ENCODE measurements around the gene SNW1. TPM values are rescaled to one million over a fixed set of nuclear protein-coding genes. Genes with fewer than 3 reads are reported as not detected.

Gene SNW1
- total RNA-seq, 1 experiment from 2014 or later: 92.1 TPM

GRCh38 chr14:77717608-77718305 lies 43.2 kb downstream of the SNW1 start:
- peak overlapping the region; percentile 15; the same call in 1 of the 2 replicates for H3K27ac Mint-ChIP-seq
- peaks cover 69% of the 10 kb centered on the region for H3K36me3 Mint-ChIP-seq
- ATAC-seq (no peak), DNase-seq (ENCODE audit: low spot score) (no peak)
- H3K4me1 Mint-ChIP-seq: no peaks in the 10 kb centered on the region
- peak; percentile 50; the same call in 1 of the 2 replicates for TF ChIP-seq AR (CRISPR knock-in tag; IDR thresholded peaks at IDR 0.05)
- TF ChIP-seq PREB (CRISPR knock-in tag; IDR thresholded peaks at IDR 0.05; ENCODE audit: borderline replicate concordance): no peak
- no peak for TF ChIP-seq CDX4 (CRISPR knock-in tag; IDR thresholded peaks at IDR 0.05; ENCODE audit: borderline replicate concordance)
- TF ChIP-seq CREM (CRISPR knock-in tag; IDR thresholded peaks at IDR 0.05): no peak
- no peak for TF ChIP-seq JUN (CRISPR knock-in tag; IDR thresholded peaks at IDR 0.05)
- no peak overlapping the region for H3K4me3 Mint-ChIP-seq
- ChIA-PET POLR2A (interaction anchor here (0.6 kb wide), 1 partner anchor 1886 kb away, joined by 3 read pairs; no protein-coding TSS in a partner anchor), CTCF (interaction anchor here (0.6 kb wide), 1 partner anchor 879 kb away, joined by 3 read pairs; no protein-coding TSS in a partner anchor)
- no peaks in the 10 kb centered on the region for H3K27me3 Mint-ChIP-seq (ENCODE audit: low read depth)
- H3K9me3 Mint-ChIP-seq: no peaks in the 10 kb centered on the region

- ChIA-PET CTCF (no interaction called here), POLR2A (no interaction called here)
- H3K36me3 Mint-ChIP-seq: peaks cover 70% of the 10 kb centered on the region
- H3K27me3 Mint-ChIP-seq (ENCODE audit: low read depth): no peaks in the 10 kb centered on the region
- H3K9me3 Mint-ChIP-seq: no peaks in the 10 kb centered on the region
- peaks cover 3% of the 10 kb centered on the region; the same call in 1 of the 2 replicates for H3K4me1 Mint-ChIP-seq
- no peak for TF ChIP-seq GTF2I (CRISPR knock-in tag; conservative IDR thresholded peaks at IDR 0.05)
- no peak for TF ChIP-seq TP53 (CRISPR knock-in tag; IDR thresholded peaks at IDR 0.05)
- no peak for TF ChIP-seq ZMAT4 (CRISPR knock-in tag; IDR thresholded peaks at IDR 0.05)
- TF ChIP-seq ESRRA (CRISPR knock-in tag; IDR thresholded peaks at IDR 0.05; ENCODE audit: borderline replicate concordance): no peak
- no peak for TF ChIP-seq NR3C1 (CRISPR knock-in tag; conservative IDR thresholded peaks at IDR 0.05; ENCODE audit: low read depth)
- TF ChIP-seq JAZF1 (CRISPR knock-in tag; IDR thresholded peaks at IDR 0.05): no peak
- TF ChIP-seq EMX1 (CRISPR knock-in tag; IDR thresholded peaks at IDR 0.05): no peak
- TF ChIP-seq FOXK1 (CRISPR knock-in tag; IDR thresholded peaks at IDR 0.05): no peak
- no peak for TF ChIP-seq ZSCAN18 (CRISPR knock-in tag; IDR thresholded peaks at IDR 0.05)
- H3K27ac Mint-ChIP-seq: peak overlapping the region; percentile 64
- no peak for ATAC-seq
- H3K4me3 Mint-ChIP-seq: no peak overlapping the region
- no peak for DNase-seq (ENCODE audit: low spot score)
Observed at GRCh38 chr14:77714926-77715325, 46.0 kb downstream of the SNW1 start.

- peak overlapping the region; percentile 91; the same call in 1 of the 2 replicates for H3K4me3 Mint-ChIP-seq
- no peak for DNase-seq (ENCODE audit: low spot score)
- peaks cover 18% of the 10 kb centered on the region for H3K4me1 Mint-ChIP-seq
- no peak overlapping the region for H3K27ac Mint-ChIP-seq
- H3K36me3 Mint-ChIP-seq: peaks cover 47% of the 10 kb centered on the region
- CTCF ChIA-PET: no interaction called here
- H3K9me3 Mint-ChIP-seq: no peaks in the 10 kb centered on the region
- no peaks in the 10 kb centered on the region for H3K27me3 Mint-ChIP-seq (ENCODE audit: low read depth)
- no peak for ATAC-seq
- POLR2A ChIA-PET: no interaction called here
- TF ChIP-seq ZBTB21 (CRISPR knock-in tag; IDR thresholded peaks at IDR 0.05; ENCODE audit: borderline replicate concordance) (no peak), ATF6 (CRISPR knock-in tag; IDR thresholded peaks at IDR 0.05) (no peak), IRF2 (CRISPR knock-in tag; IDR thresholded peaks at IDR 0.05; ENCODE audit: borderline replicate concordance, low read depth) (no peak), ZMAT4 (CRISPR knock-in tag; IDR thresholded peaks at IDR 0.05) (no peak)
Observed at GRCh38 chr14:77710364-77710763, 50.6 kb downstream of the SNW1 start.
